ENCODE data around the gene MYT1. TPM values are rescaled to one million over a fixed set of nuclear protein-coding genes. Genes with fewer than 3 reads are reported as not detected.

Gene MYT1
- polyA plus RNA-seq, 1 experiment = not detected

DNA sequence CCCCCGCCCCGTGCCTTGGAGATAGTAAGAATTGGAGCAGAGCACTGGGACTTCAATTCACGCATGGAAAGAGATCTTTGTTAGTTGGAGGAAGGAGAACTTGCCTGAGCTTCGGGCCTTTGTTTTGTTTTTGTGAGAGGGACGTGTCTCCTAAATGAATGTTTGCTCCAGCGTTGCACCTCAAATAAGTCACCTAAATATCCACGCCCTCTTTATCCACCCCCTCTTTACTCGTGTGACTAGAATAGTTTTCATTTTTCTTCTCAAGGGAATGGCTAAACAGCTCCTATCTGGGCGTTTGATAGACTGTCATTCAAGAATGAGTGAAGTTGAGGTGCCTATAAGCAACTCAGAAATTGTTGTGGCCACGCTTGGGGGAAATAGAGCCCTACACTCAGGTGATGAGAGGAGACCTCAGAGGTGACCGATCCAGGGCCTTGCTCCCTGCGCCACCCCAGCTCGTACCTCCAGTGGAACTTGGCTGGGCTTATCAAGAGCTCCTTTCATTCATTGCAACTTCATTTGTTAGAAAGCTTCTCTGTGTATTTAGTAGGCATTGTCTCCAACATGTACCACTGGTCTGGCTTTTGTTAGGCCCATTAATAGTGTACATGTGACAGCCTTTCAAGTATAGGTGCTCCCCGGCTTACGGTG is 92.2 kb downstream of the MYT1 start:
- peak overlapping the region; percentile 85 for H3K4me3 ChIP-seq (ENCODE audit: low read depth, low read length)
- no peaks in the 10 kb centered on the region for H3K36me3 ChIP-seq (ENCODE audit: control insufficient read depth, insufficient read depth, low read length)
- POLR2A ChIA-PET = no interaction called here
- TF ChIP-seq, protein P1, sequence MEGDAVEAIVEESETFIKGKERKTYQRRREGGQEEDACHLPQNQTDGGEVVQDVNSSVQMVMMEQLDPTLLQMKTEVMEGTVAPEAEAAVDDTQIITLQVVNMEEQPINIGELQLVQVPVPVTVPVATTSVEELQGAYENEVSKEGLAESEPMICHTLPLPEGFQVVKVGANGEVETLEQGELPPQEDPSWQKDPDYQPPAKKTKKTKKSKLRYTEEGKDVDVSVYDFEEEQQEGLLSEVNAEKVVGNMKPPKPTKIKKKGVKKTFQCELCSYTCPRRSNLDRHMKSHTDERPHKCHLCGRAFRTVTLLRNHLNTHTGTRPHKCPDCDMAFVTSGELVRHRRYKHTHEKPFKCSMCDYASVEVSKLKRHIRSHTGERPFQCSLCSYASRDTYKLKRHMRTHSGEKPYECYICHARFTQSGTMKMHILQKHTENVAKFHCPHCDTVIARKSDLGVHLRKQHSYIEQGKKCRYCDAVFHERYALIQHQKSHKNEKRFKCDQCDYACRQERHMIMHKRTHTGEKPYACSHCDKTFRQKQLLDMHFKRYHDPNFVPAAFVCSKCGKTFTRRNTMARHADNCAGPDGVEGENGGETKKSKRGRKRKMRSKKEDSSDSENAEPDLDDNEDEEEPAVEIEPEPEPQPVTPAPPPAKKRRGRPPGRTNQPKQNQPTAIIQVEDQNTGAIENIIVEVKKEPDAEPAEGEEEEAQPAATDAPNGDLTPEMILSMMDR (IDR thresholded peaks at IDR 0.05; ENCODE audit: insufficient read depth, low read depth, low read length) = no peak
- CTCF ChIA-PET = interaction anchor here (0.6 to 0.9 kb wide), 3 partner anchors 18 to 217 kb away, joined by 3 read pairs; no protein-coding TSS in a partner anchor
- no peaks in the 10 kb centered on the region for H3K27me3 ChIP-seq (ENCODE audit: control insufficient read depth, insufficient read depth, low read length)
- no peak for DNase-seq (ENCODE audit: low read depth)

DNA sequence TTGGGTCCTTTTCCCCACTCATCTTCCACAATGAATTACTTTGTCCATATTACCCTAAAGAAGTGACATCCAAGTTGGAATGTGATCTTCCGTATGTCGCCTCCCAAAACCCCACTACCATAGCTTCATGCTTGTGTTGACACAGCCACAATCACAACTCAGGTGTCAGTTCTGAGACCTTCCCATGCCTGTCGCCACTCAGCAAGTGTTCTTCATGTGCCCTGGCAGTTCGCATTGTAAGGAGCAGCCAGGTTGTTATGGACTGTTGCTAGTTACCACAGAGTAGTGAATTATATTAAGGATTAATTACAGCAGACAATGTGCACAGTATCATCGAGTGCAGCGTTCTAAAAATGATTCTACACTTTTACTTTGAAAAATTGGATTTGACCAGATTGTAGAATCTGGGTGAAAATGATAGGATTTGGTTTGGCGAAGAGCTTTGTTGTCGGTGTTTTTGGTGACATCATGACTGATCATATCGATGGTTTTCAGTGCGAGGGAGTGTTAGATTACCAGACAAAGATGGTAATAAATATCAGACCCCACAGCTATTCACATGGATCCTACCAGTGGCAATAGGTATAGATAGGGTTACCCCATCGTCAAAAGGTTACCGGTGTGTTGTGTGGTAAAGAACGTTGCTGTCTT is 93.0 kb downstream of the MYT1 start:
- Histone ChIP-seq H3K4me3 (ENCODE audit: low read depth, low read length) (no peak overlapping the region), H3K36me3 (ENCODE audit: control insufficient read depth, insufficient read depth, low read length) (no peaks in the 10 kb centered on the region), H3K27me3 (ENCODE audit: control insufficient read depth, insufficient read depth, low read length) (no peaks in the 10 kb centered on the region)
- no peak for DNase-seq (ENCODE audit: low read depth)
- CTCF ChIA-PET = no interaction called here
- TF ChIP-seq, protein P1 (IDR thresholded peaks at IDR 0.05; ENCODE audit: insufficient read depth, low read depth, low read length) = no peak
- POLR2A ChIA-PET = no interaction called here

- no peaks in the 10 kb centered on the region for H3K27me3 ChIP-seq (ENCODE audit: control insufficient read depth, insufficient read depth, low read length)
- no peak for DNase-seq (ENCODE audit: low read depth)
- ChIA-PET POLR2A (no interaction called here), CTCF (interaction anchor here (0.7 kb wide), 1 partner anchor 34 kb away, joined by 3 read pairs; no protein-coding TSS in a partner anchor)
- TF ChIP-seq, protein P1 (IDR thresholded peaks at IDR 0.05; ENCODE audit: insufficient read depth, low read depth, low read length) = no peak
- H3K36me3 ChIP-seq (ENCODE audit: control insufficient read depth, insufficient read depth, low read length) = no peaks in the 10 kb centered on the region
- H3K4me3 ChIP-seq (ENCODE audit: low read depth, low read length) = no peak overlapping the region
These were observed 94.0 kb downstream of the MYT1 start for GRCh38 chr20:64258071-64258823.

- POLR2A ChIA-PET = interaction anchor here (0.6 kb wide), 1 partner anchor 732 kb away, joined by 4 read pairs; no protein-coding TSS in a partner anchor
- TF ChIP-seq, protein P1 (IDR thresholded peaks at IDR 0.05; ENCODE audit: insufficient read depth, low read depth, low read length) = no peak
- Histone ChIP-seq H3K36me3 (ENCODE audit: control insufficient read depth, insufficient read depth, low read length) (no peaks in the 10 kb centered on the region), H3K27me3 (ENCODE audit: control insufficient read depth, insufficient read depth, low read length) (no peaks in the 10 kb centered on the region), H3K4me3 (ENCODE audit: low read depth, low read length) (no peak overlapping the region)
- DNase-seq (ENCODE audit: low read depth) = no peak
- CTCF ChIA-PET = no interaction called here
These were observed 96.0 kb downstream of the MYT1 start for GRCh38 chr20:64260239-64260638.

DNA sequence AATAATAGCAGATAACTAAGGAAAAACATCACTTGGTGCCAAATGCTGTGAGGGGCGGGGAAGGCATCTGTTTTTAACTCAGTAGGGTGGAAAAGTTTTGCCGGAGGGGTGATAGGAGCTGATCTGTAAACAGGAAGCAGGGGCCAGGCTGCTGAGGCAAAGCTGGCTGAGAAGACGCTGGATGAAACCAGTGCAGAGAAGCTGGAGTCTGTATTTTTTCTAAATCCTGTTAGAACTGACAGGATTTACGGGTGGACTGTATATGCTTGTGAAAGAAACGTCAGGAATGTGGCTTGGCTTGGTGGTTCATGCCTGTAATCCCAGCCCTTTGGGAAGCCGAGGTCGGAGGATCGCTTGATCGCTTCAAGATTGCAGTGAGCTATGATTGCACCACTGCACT is 96.9 kb downstream of the MYT1 start:
- TF ChIP-seq, protein P1 (IDR thresholded peaks at IDR 0.05; ENCODE audit: insufficient read depth, low read depth, low read length) = no peak
- Histone ChIP-seq H3K27me3 (ENCODE audit: control insufficient read depth, insufficient read depth, low read length) (no peaks in the 10 kb centered on the region), H3K4me3 (ENCODE audit: low read depth, low read length) (no peak overlapping the region), H3K36me3 (ENCODE audit: control insufficient read depth, insufficient read depth, low read length) (peaks cover 1% of the 10 kb centered on the region; the same call in 1 of the 2 replicates)
- peak; percentile 63 for DNase-seq (ENCODE audit: low read depth)
- POLR2A ChIA-PET = no interaction called here
- CTCF ChIA-PET = no interaction called here
